BJ (cell line): ENCODE measurements around the gene KIF24. TPM values are rescaled to one million over a fixed set of nuclear protein-coding genes. Genes with fewer than 3 reads are reported as not detected.
"Not testable (repeated sequence)": the region's sequence is repeated elsewhere in the genome, so short reads cannot be mapped to it uniquely, and the experiment has no call there.

Experiments used
- CTCF ChIA-PET: fragments of 350-600 bp; formaldehyde crosslinking; extraction: SDS; loops from one replicate; lab custom pipeline; 2021; ENCODE audit warnings: antibody characterized with exemption, inconsistent platforms; lab: Yijun Ruan, JAX
- POLR2A ChIA-PET: fragments of 300-600 bp; sonication (Branson Sonifier 250); formaldehyde crosslinking; extraction: SDS; loops from one replicate; lab custom pipeline; 2021; ENCODE audit warnings: antibody characterized with exemption; lab: Charles Lee
- DNase-seq: peaks from one replicate; pipeline ENCODE4 v3.0.0-alpha.2; 2011; ENCODE audit warnings: low read depth
- H3K27me3 ChIP-seq: 2 replicates; pipeline ENCODE4 v1.6.0; 2011; ENCODE audit warnings: low read length; ENCODE audit not compliant: control insufficient read depth, insufficient read depth
- H3K36me3 ChIP-seq: 2 replicates; pipeline ENCODE4 v1.5.1; 2011; ENCODE audit warnings: low read length; ENCODE audit not compliant: control insufficient read depth, insufficient read depth
- H3K4me3 ChIP-seq: 2 replicates; pipeline ENCODE4 v1.5.1; 2011; ENCODE audit warnings: low read depth, mild to moderate bottlenecking, control low read depth, low read length
- polyA plus RNA-seq: library from polyadenylated mRNA; depleted of rRNA; stranded (reverse); fragments of >200 nt; gene quantifications from 2 replicates; pipeline ENCODE4 v1.2.3, GENCODE V29; 2011
- TF ChIP-seq, protein P1 (sequence below): IDR thresholded peaks from 2 replicates; pipeline ENCODE4 v1.5.1; 2011; ENCODE audit warnings: low read depth, mild to moderate bottlenecking, control low read depth, inconsistent platforms, low read length, moderate library complexity; ENCODE audit not compliant: insufficient read depth

KIF24 gene
- polyA plus RNA-seq, 1 experiment, result 1.9 TPM

DNA sequence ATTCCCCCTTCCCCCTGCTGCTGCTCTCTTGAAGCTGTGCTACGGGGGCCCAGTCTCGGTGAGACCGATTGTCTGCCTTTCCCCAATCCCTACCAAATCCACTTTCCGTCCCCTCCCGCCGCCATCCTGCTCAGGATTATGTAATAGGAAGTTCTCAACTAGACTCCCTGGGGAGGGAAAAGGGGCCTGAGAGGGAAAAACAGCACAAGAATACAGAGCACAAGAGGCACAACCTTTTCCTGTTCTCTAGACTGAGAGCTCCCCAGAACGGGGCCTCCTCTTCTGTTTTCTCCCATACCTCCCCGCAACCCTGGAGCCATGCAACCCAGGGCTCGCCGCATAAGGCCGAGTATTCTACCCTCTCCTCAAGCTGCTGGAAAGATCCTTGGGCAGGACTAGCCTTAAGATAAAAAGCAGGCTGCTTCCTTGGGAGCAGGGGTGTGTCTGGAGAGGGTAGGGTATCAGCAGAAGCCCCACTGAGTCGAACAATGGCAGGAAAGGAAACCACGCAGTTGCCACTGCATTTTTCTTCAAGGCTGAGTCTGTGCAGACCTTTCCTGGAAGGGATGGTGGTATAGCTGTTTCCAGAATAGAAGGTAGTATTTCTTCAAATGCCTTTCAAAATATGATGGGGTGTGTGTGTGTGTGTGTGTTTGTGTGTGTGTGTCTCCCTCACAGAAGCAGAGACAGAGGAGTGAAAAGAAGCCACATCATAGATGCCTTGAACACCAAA, 34.7 kb upstream of the KIF24 start:
- POLR2A ChIA-PET, result no interaction called here
- CTCF ChIA-PET, result interaction anchor here (1.2 kb wide), 1 partner anchor 10 kb away, joined by 4 read pairs; no protein-coding TSS in a partner anchor
- H3K4me3 ChIP-seq, result no peak overlapping the region
- H3K36me3 ChIP-seq, result no peaks in the 10 kb centered on the region
- TF ChIP-seq, protein P1, sequence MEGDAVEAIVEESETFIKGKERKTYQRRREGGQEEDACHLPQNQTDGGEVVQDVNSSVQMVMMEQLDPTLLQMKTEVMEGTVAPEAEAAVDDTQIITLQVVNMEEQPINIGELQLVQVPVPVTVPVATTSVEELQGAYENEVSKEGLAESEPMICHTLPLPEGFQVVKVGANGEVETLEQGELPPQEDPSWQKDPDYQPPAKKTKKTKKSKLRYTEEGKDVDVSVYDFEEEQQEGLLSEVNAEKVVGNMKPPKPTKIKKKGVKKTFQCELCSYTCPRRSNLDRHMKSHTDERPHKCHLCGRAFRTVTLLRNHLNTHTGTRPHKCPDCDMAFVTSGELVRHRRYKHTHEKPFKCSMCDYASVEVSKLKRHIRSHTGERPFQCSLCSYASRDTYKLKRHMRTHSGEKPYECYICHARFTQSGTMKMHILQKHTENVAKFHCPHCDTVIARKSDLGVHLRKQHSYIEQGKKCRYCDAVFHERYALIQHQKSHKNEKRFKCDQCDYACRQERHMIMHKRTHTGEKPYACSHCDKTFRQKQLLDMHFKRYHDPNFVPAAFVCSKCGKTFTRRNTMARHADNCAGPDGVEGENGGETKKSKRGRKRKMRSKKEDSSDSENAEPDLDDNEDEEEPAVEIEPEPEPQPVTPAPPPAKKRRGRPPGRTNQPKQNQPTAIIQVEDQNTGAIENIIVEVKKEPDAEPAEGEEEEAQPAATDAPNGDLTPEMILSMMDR, result no peak
- DNase-seq, result no peak
- H3K27me3 ChIP-seq, result no peaks in the 10 kb centered on the region; the same call in 1 of the 2 replicates

- no peak overlapping the region for H3K4me3 ChIP-seq
- ChIA-PET CTCF (no interaction called here), POLR2A (no interaction called here)
- no peak for DNase-seq
- H3K36me3 ChIP-seq, result no peaks in the 10 kb centered on the region
- TF ChIP-seq, protein P1, result no peak
- no peaks in the 10 kb centered on the region; the same call in 1 of the 2 replicates for H3K27me3 ChIP-seq
These were observed 33.6 kb upstream of the KIF24 start for GRCh38 chr9:34362614-34363214.

GRCh38 chr9:34352957-34353356, 23.9 kb upstream of the KIF24 start:
- CTCF ChIA-PET, DNase-seq, H3K36me3 ChIP-seq, H3K27me3 ChIP-seq, H3K4me3 ChIP-seq, POLR2A ChIA-PET: not testable (repeated sequence)

- DNase-seq, CTCF ChIA-PET, POLR2A ChIA-PET, H3K27me3 ChIP-seq, H3K36me3 ChIP-seq, H3K4me3 ChIP-seq: not testable (repeated sequence)
These were observed 23.1 kb upstream of the KIF24 start for GRCh38 chr9:34352122-34352652.

- DNase-seq, result no peak
- ChIA-PET POLR2A (no interaction called here), CTCF (interaction anchor here (1.6 kb wide), 1 partner anchor 16 kb away, joined by 5 read pairs; no protein-coding TSS in a partner anchor)
- TF ChIP-seq, protein P1, result no peak
- peaks cover 1% of the 10 kb centered on the region; the same call in 1 of the 2 replicates for H3K36me3 ChIP-seq
- no peaks in the 10 kb centered on the region for H3K27me3 ChIP-seq
- no peak overlapping the region for H3K4me3 ChIP-seq
These were observed 20.3 kb upstream of the KIF24 start for GRCh38 chr9:34349324-34349723.

DNA sequence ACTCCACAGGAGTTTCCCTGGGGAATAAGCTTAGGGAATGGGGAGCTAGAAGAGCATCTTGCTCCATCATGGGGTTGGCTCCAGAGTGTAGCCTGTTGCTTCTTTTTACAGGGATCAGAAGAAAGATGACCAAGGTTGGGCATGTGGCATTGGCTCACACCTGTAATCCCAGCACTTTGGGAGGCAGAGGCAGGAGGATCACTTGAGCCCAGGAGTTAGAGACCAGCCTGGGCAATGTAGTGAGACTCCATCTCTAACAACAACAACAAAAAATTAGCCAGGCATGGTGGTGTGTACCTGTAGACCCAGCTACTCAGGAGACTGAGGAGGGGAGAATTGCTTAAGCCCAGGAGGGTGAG, 18.7 kb upstream of the KIF24 start:
- Histone ChIP-seq H3K27me3 (no peaks in the 10 kb centered on the region), H3K36me3 (peaks cover 1% of the 10 kb centered on the region; the same call in 1 of the 2 replicates), H3K4me3 (no peak overlapping the region)
- TF ChIP-seq, protein P1, result no peak
- ChIA-PET POLR2A (no interaction called here), CTCF (interaction anchor here (1.1 to 1.6 kb wide), 2 partner anchors 15 to 29 kb away, joined by 3 to 5 read pairs; partner anchors contain the start of gene MYORG)
- DNase-seq, result no peak
